A673 (cell line): Measurements from ENCODE around the gene CHST12. TPM values are rescaled to one million over a fixed set of nuclear protein-coding genes. Genes with fewer than 3 reads are reported as not detected.
"Not testable (repeated sequence)": the region's sequence is repeated elsewhere in the genome, so short reads cannot be mapped to it uniquely, and the experiment has no call there.

Experiments used
- BruUV-seq: library from RNA; stranded (reverse); fragments of 400-500 nt; replicated peaks from 2 replicates; lab custom pipeline; 2021; lab: Mats Ljungman, UMichigan
- CTCF ChIA-PET: fragments of 300-600 bp; sonication (Branson Sonifier 250); formaldehyde crosslinking; loops from one replicate; lab custom pipeline; 2022; ENCODE audit warnings: antibody characterized with exemption; lab: Charles Lee
- POLR2A ChIA-PET: fragments of 300-600 bp; sonication (Branson Sonifier 250); formaldehyde crosslinking; loops from one replicate; lab custom pipeline; 2022; ENCODE audit warnings: antibody characterized with exemption; ENCODE audit not compliant: low non-redundant PET; lab: Charles Lee
- DNase-seq: peaks from one replicate; pipeline ENCODE4 v3.0.0-alpha.2; 2015; ENCODE audit warnings: low spot score
- H3K27ac ChIP-seq: fragments of 200-600 bp; sonication (generic); 2 replicates; pipeline ENCODE4 v1.5.1; 2016; ENCODE audit warnings: mixed run types, low read depth, mild to moderate bottlenecking, mixed read lengths, antibody characterized with exemption, low read length; ENCODE audit not compliant: poor library complexity, severe bottlenecking
- H3K27me3 ChIP-seq: fragments of 200-600 bp; sonication (generic); replicated peaks from 2 replicates; pipeline ENCODE4 v1.6.1; 2017; ENCODE audit warnings: mixed run types, low read depth, mild to moderate bottlenecking, mixed read lengths, antibody characterized with exemption, low read length; ENCODE audit not compliant: insufficient read depth, poor library complexity
- H3K36me3 ChIP-seq: fragments of 200-600 bp; sonication (generic); 2 replicates; pipeline ENCODE4 v1.6.1; 2016; ENCODE audit warnings: mixed run types, mild to moderate bottlenecking, mixed read lengths, antibody characterized with exemption, low read length; ENCODE audit not compliant: insufficient read depth, poor library complexity, severe bottlenecking
- H3K4me1 ChIP-seq: fragments of 200-600 bp; sonication (generic); 2 replicates; pipeline ENCODE4 v1.6.1; 2017; ENCODE audit warnings: mixed run types, mild to moderate bottlenecking, mixed read lengths, antibody characterized with exemption, low read length; ENCODE audit not compliant: insufficient read depth, poor library complexity, severe bottlenecking
- H3K4me3 ChIP-seq: fragments of 200-600 bp; sonication (generic); 2 replicates; pipeline ENCODE4 v1.5.1; 2016; ENCODE audit warnings: low read depth, mixed run types, mild to moderate bottlenecking, mixed read lengths, low read length; ENCODE audit not compliant: poor library complexity, severe bottlenecking
- H3K9me3 ChIP-seq: fragments of 200-600 bp; sonication (generic); 2 replicates; pipeline ENCODE4 v1.6.1; 2016; ENCODE audit warnings: mixed run types, low read depth, mild to moderate bottlenecking, mixed read lengths, antibody characterized with exemption, low read length; ENCODE audit not compliant: poor library complexity, severe bottlenecking
- EZH2 ChIP-seq: fragments of 200-600 bp; sonication (generic); IDR thresholded peaks from 2 replicates; pipeline ENCODE4 v1.6.1; 2017; ENCODE audit warnings: borderline replicate concordance, low read depth, mild to moderate bottlenecking, mixed read lengths, antibody characterized with exemption, low read length; ENCODE audit not compliant: poor library complexity, severe bottlenecking
- intact Hi-C: fragments of 100-400 bp; cut with micrococcal nuclease; formaldehyde crosslinking; loops from one replicate; pipeline ENCODE4 v1.10.0; 2022; ENCODE audit not compliant: unreplicated experiment
- total RNA-seq: library from RNA; stranded (reverse); gene quantifications from 2 replicates; pipeline ENCODE4 v1.2.3, GENCODE V29; 2021
- TF ChIP-seq, protein P1 (sequence below): fragments of 300-800, 200-600 bp; sonication (generic); conservative IDR thresholded peaks from 2 replicates; pipeline ENCODE4 v1.5.1; 2017; ENCODE audit warnings: low read depth, mild to moderate bottlenecking, antibody characterized with exemption, low read length, moderate library complexity, mixed read lengths

The CHST12 gene
- total RNA-seq, 1 experiment from 2014 or later: 21.8 TPM

DNA sequence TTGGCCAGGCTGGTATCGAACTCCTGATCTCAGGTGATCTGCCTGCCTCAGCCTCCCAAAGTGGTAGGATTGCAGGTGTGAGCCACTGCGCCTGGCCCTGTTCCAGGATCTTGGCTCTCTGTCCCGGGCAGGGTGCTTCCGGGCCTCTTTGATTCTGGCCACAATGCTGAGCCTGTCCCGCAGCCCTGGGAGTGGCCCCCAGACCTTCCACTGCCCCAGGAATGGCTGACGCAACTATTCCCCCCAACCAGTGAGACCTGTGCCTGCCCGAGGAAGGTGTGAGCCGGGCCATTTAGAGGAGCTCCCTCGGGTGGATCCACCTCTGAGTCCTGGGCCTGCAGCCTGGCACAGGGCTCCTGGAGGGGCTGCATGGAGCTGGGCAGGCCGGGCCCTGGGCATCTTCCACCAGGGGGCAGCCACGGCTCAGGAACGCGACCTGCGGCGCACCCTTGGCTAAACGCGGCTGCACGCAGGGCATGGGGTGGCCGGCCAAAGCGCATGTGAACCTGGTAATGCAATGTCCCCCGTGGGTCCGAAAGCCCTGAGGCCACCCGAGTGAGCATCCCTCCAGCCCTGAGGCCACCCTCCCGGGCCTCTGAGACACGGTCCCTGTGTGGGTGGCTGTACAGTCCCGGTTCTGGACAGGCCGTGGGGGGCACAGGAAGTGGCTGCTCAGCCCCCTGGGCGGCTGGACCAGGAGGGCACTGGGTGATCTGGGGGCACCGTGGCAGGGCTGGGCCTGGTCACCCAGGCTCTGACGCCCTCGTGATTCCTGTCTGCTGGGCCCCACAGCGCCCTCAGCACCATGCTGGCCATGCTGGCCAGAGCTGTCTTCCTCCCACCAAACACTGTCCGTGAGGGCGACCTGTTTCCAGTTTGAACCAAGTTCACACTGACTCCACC, 48.0 kb downstream of the CHST12 start:
- DNase-seq: peak; percentile 76
- H3K27me3 ChIP-seq: no peaks in the 10 kb centered on the region
- no peaks in the 10 kb centered on the region for H3K9me3 ChIP-seq
- TF ChIP-seq, protein P1, sequence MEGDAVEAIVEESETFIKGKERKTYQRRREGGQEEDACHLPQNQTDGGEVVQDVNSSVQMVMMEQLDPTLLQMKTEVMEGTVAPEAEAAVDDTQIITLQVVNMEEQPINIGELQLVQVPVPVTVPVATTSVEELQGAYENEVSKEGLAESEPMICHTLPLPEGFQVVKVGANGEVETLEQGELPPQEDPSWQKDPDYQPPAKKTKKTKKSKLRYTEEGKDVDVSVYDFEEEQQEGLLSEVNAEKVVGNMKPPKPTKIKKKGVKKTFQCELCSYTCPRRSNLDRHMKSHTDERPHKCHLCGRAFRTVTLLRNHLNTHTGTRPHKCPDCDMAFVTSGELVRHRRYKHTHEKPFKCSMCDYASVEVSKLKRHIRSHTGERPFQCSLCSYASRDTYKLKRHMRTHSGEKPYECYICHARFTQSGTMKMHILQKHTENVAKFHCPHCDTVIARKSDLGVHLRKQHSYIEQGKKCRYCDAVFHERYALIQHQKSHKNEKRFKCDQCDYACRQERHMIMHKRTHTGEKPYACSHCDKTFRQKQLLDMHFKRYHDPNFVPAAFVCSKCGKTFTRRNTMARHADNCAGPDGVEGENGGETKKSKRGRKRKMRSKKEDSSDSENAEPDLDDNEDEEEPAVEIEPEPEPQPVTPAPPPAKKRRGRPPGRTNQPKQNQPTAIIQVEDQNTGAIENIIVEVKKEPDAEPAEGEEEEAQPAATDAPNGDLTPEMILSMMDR: peak; percentile 94
- no peak for TF ChIP-seq EZH2
- intact Hi-C loops: loop anchor here (1.0 to 10.0 kb wide), 2 partner anchors 230 to 263 kb away; no protein-coding TSS in a partner anchor
- H3K36me3 ChIP-seq: no peaks in the 10 kb centered on the region
- peaks cover 6% of the 10 kb centered on the region for H3K4me1 ChIP-seq
- peak overlapping the region; percentile 18 for H3K4me3 ChIP-seq
- CTCF ChIA-PET: interaction anchor here (0.6 to 2.2 kb wide), 3 partner anchors 8 to 229 kb away, joined by 3 to 15 read pairs (median 10); no protein-coding TSS in a partner anchor
- H3K27ac ChIP-seq: no peak overlapping the region
- no TSS peak for BruUV-seq
- POLR2A ChIA-PET: no interaction called here

DNA sequence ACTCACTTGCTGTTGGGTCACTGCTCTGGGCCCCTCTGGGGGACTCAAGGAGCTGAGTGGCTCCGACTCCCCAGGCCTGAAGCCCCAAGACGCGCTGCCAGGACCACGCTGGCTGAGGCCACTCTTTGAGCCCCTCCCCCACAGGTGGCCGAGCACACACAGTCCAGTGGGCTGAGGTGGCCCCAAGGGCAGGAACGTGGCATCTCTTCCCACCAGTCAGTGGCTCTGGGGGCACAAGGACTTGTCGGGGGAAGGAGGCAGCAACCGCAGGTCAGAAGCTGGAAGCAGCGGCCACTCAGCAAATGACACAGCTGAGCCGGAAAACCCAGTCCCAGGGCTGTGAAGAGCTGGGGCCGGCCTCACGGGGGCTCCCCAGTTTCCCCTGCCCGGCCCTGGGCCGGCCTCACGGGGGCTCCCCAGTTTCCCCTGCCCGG, 48.7 kb downstream of the CHST12 start:
- Histone ChIP-seq H3K9me3 (no peaks in the 10 kb centered on the region), H3K4me1 (peaks cover 6% of the 10 kb centered on the region), H3K36me3 (no peaks in the 10 kb centered on the region), H3K27me3 (no peaks in the 10 kb centered on the region), H3K27ac (no peak overlapping the region), H3K4me3 (no peak overlapping the region)
- TF ChIP-seq EZH2: no peak
- TF ChIP-seq, protein P1: no peak
- POLR2A ChIA-PET: no interaction called here
- CTCF ChIA-PET: interaction anchor here (1.5 to 2.2 kb wide), 2 partner anchors 17 to 229 kb away, joined by 10 to 15 read pairs; no protein-coding TSS in a partner anchor
- no TSS peak for BruUV-seq
- intact Hi-C loops: loop anchor here (10.0 kb wide), 1 partner anchor 263 kb away; no protein-coding TSS in a partner anchor
- DNase-seq: no peak

GRCh38 chr7:2452643-2453270, 49.3 kb downstream of the CHST12 start:
- no peak for TF ChIP-seq EZH2
- TF ChIP-seq, protein P1: no peak
- BruUV-seq: no TSS peak
- Histone ChIP-seq H3K4me1 (peaks cover 6% of the 10 kb centered on the region), H3K36me3 (no peaks in the 10 kb centered on the region), H3K4me3 (no peak overlapping the region), H3K27ac (no peak overlapping the region), H3K27me3 (no peaks in the 10 kb centered on the region), H3K9me3 (no peaks in the 10 kb centered on the region)
- DNase-seq: no peak
- POLR2A ChIA-PET: no interaction called here
- intact Hi-C loops: loop anchor here (10.0 kb wide), 1 partner anchor 262 kb away; no protein-coding TSS in a partner anchor
- CTCF ChIA-PET: no interaction called here

DNA sequence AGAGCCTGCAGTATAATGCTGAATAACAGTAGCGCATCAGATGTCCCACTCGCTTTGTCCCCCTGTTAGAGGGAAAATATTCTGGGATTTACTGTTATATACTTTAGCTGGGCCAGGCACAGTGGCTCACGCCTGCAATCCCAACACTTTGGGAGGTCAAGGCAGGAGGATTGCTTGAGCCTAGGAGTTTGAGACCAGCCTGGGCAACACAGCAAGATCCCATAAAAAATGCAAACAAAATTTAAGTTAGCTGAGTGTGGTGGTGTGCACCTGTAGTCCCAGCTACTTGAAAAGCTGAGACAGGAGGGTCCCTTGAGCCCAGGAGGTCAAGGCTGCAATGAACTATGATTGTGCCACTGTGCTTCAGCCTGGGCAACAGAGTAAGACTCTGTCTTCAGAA, 50.4 kb downstream of the CHST12 start:
- intact Hi-C loops: loop anchor here (10.0 kb wide), 1 partner anchor 261 kb away; no protein-coding TSS in a partner anchor
- H3K36me3 ChIP-seq, BruUV-seq, DNase-seq, H3K4me3 ChIP-seq, CTCF ChIA-PET, H3K27ac ChIP-seq, POLR2A ChIA-PET, H3K4me1 ChIP-seq, H3K9me3 ChIP-seq, H3K27me3 ChIP-seq: not testable (repeated sequence)
